OCI-LY7 (cell line): ENCODE data around the gene TMEM212. TPM values are rescaled to one million over a fixed set of nuclear protein-coding genes. Genes with fewer than 3 reads are reported as not detected.

Experiments used
- BruUV-seq: library from RNA; stranded (reverse); fragments of 400-500 nt; replicated peaks from 2 replicates; lab custom pipeline; 2021; lab: Mats Ljungman, UMichigan
- CTCF ChIA-PET: fragments of 300-600 bp; sonication (Branson Sonifier 250); formaldehyde crosslinking; loops from one replicate; lab custom pipeline; 2022; ENCODE audit warnings: antibody characterized with exemption; ENCODE audit not compliant: unreplicated experiment; lab: Charles Lee
- POLR2A ChIA-PET: fragments of 300-600 bp; sonication (Branson Sonifier 250); formaldehyde crosslinking; loops from one replicate; lab custom pipeline; 2022; ENCODE audit warnings: antibody characterized with exemption; lab: Charles Lee
- DNase-seq: peaks from one replicate; pipeline ENCODE4 v3.0.0-alpha.2; 2015; ENCODE audit warnings: low spot score
- H2AFZ ChIP-seq: fragments of 200-600 bp; sonication (generic), shearing (Covaris generic); 2 replicates; pipeline ENCODE4 v1.6.1; 2014; ENCODE audit warnings: mild to moderate bottlenecking, antibody characterized with exemption, low read length, moderate library complexity
- H3K27ac ChIP-seq: fragments of 200-600 bp; sonication (generic); 2 replicates; pipeline ENCODE4 v1.5.1; 2014; ENCODE audit warnings: mixed run types, low read depth, mild to moderate bottlenecking, moderate library complexity, low read length, inconsistent platforms; ENCODE audit not compliant: poor library complexity, severe bottlenecking
- H3K36me3 ChIP-seq: fragments of 200-600 bp; sonication (generic); 2 replicates; pipeline ENCODE4 v1.6.1; 2014; ENCODE audit warnings: mild to moderate bottlenecking, antibody characterized with exemption, low read length, moderate library complexity, mixed read lengths; ENCODE audit not compliant: insufficient read depth
- H3K4me1 ChIP-seq: fragments of 200-600 bp; sonication (generic); 2 replicates; pipeline ENCODE4 v1.5.1; 2014; ENCODE audit warnings: mild to moderate bottlenecking, low read length; ENCODE audit not compliant: insufficient read depth, poor library complexity, severe bottlenecking
- H3K4me2 ChIP-seq: fragments of 200-600 bp; sonication (generic); 2 replicates; pipeline ENCODE4 v1.6.1; 2014; ENCODE audit warnings: mild to moderate bottlenecking, low read length
- H3K4me3 ChIP-seq: fragments of 200-600 bp; sonication (generic); 2 replicates; pipeline ENCODE4 v1.5.1; 2014; ENCODE audit warnings: mild to moderate bottlenecking, low read depth, low read length; ENCODE audit not compliant: poor library complexity, severe bottlenecking
- H3K79me2 ChIP-seq: fragments of 200-600 bp; sonication (generic); 2 replicates; pipeline ENCODE4 v1.6.1; 2016; ENCODE audit warnings: low read depth, mild to moderate bottlenecking, low read length, moderate library complexity, mixed read lengths; ENCODE audit not compliant: insufficient read depth
- H3K9me2 ChIP-seq: fragments of 200-600 bp; sonication (generic); 2 replicates; pipeline ENCODE4 v1.6.1; 2016; ENCODE audit warnings: mild to moderate bottlenecking, low read length, mixed read lengths; ENCODE audit not compliant: insufficient read depth
- H3K9me3 ChIP-seq: fragments of 200-600 bp; sonication (generic); 2 replicates; pipeline ENCODE4 v1.6.1; 2014; ENCODE audit warnings: mild to moderate bottlenecking, mixed run types, low read length, mixed read lengths
- H4K20me1 ChIP-seq: fragments of 200-600 bp; sonication (generic); 2 replicates; pipeline ENCODE4 v1.6.1; 2014; ENCODE audit warnings: mild to moderate bottlenecking, antibody characterized with exemption, low read length, moderate library complexity, mixed read lengths; ENCODE audit not compliant: insufficient read depth
- EZH2phosphoT487 ChIP-seq: fragments of 200-600 bp; sonication (generic); IDR thresholded peaks from 2 replicates; pipeline ENCODE4 v1.6.1; 2018; ENCODE audit warnings: low read depth, borderline replicate concordance, mild to moderate bottlenecking, mixed run types, antibody characterized with exemption, low read length, moderate library complexity, mixed read lengths
- intact Hi-C: fragments of 100-400 bp; cut with micrococcal nuclease; formaldehyde crosslinking; loops from one replicate; pipeline ENCODE4 v1.10.0; 2022; ENCODE audit not compliant: unreplicated experiment
- total RNA-seq, 2 experiments: library from RNA; depleted of rRNA in 1 of 2; stranded (reverse); fragments of >200 nt in 1 of 2; shearing (Covaris generic) in 1 of 2; gene quantifications; 2 replicates each; pipeline ENCODE4 v1.2.3, GENCODE V29; 2014 to 2022
- TF ChIP-seq, protein P1 (sequence below): fragments of 200-600 bp; sonication (generic); conservative IDR thresholded peaks from 2 replicates; pipeline ENCODE4 v1.5.1; 2014; ENCODE audit warnings: mild to moderate bottlenecking, antibody characterized with exemption, low read length, moderate library complexity, mixed read lengths

TMEM212 gene
- total RNA-seq, 2 experiments from 2014 or later: not detected

DNA sequence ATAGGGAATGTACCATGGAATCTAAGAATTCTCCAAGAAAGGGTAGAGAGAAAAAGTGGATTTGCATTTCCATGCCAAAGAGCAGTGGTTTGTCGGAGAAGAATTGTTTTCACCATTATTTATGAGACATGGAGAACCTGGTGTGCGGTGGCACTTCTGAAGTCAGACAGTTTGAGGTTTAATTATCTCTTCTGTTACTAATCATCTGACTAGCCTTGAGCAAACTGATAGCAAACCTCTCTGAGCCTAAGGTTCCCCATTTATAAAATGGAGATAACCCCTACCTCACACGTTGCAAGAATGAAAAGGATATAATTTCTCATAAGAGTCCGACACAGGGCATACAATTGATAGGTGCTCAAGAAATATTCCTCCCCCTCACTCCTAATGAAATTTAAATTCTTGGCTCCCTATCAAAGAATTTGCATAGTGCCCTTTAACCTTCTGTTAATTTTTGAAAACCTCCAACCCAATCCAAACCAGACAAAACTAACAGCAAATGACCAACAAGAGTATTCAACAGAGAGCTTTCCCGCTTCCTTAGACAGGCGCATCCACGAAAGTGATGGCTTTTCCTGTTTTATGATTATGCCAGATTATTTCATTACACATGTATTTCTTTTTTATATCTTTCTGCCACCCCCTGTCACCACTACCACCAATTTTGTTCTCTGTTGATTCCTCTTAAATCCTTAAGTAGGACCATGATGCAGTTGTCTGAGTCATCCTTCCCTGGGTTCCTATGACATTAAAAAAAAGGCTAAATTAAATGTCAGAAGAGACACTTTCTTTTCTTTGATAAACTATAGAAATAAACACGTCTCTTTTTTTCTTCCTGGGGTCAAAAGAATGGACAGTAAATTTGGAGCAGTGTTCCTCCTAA, 28.5 kb downstream of the TMEM212 start:
- no peak for TF ChIP-seq EZH2phosphoT487
- TF ChIP-seq, protein P1, sequence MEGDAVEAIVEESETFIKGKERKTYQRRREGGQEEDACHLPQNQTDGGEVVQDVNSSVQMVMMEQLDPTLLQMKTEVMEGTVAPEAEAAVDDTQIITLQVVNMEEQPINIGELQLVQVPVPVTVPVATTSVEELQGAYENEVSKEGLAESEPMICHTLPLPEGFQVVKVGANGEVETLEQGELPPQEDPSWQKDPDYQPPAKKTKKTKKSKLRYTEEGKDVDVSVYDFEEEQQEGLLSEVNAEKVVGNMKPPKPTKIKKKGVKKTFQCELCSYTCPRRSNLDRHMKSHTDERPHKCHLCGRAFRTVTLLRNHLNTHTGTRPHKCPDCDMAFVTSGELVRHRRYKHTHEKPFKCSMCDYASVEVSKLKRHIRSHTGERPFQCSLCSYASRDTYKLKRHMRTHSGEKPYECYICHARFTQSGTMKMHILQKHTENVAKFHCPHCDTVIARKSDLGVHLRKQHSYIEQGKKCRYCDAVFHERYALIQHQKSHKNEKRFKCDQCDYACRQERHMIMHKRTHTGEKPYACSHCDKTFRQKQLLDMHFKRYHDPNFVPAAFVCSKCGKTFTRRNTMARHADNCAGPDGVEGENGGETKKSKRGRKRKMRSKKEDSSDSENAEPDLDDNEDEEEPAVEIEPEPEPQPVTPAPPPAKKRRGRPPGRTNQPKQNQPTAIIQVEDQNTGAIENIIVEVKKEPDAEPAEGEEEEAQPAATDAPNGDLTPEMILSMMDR: no peak
- CTCF ChIA-PET: no interaction called here

DNA sequence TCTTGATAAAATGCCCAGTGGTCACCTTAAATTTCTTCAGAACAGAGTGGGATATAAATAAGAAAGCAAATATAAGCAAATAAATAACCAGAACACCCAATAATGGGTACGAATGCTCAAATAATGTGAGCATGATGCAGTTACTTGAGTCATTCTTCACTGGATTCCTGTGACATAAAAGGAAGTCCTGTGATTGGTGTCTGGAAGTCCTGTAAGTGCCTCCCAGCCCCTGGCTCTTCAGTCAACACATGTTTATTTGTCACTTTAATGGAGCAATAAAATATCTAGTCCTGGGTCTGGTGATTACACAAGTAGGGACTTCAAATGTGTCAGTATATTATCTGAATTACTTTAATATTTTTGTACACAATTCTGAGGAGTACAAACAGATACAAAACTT, 30.4 kb downstream of the TMEM212 start:
- CTCF ChIA-PET: no interaction called here
- Histone ChIP-seq H3K4me1 (no peaks in the 10 kb centered on the region), H2AFZ (no peak overlapping the region), H3K9me2 (no peaks in the 10 kb centered on the region), H3K4me3 (no peak overlapping the region), H3K9me3 (no peaks in the 10 kb centered on the region), H4K20me1 (no peaks in the 10 kb centered on the region), H3K36me3 (no peaks in the 10 kb centered on the region), H3K79me2 (no peaks in the 10 kb centered on the region), H3K4me2 (no peak overlapping the region), H3K27ac (no peak overlapping the region)
- no peak for TF ChIP-seq EZH2phosphoT487
- TF ChIP-seq, protein P1: no peak
- POLR2A ChIA-PET: interaction anchor here (0.5 to 0.6 kb wide), 2 partner anchors 172 to 1669 kb away, joined by 3 read pairs; no protein-coding TSS in a partner anchor
- no peak for DNase-seq
- BruUV-seq: no TSS peak
- intact Hi-C loops: no loop called here

More for the DNA sequence above, 28.5 kb downstream of the TMEM212 start:
- no TSS peak for BruUV-seq
- Histone ChIP-seq H3K9me3 (no peaks in the 10 kb centered on the region), H4K20me1 (no peaks in the 10 kb centered on the region), H3K27ac (no peak overlapping the region), H3K4me2 (no peak overlapping the region), H3K9me2 (no peaks in the 10 kb centered on the region), H2AFZ (no peak overlapping the region), H3K4me3 (no peak overlapping the region), H3K4me1 (no peaks in the 10 kb centered on the region), H3K79me2 (no peaks in the 10 kb centered on the region), H3K36me3 (no peaks in the 10 kb centered on the region)
- intact Hi-C loops: no loop called here
- DNase-seq: no peak
- POLR2A ChIA-PET: no interaction called here

DNA sequence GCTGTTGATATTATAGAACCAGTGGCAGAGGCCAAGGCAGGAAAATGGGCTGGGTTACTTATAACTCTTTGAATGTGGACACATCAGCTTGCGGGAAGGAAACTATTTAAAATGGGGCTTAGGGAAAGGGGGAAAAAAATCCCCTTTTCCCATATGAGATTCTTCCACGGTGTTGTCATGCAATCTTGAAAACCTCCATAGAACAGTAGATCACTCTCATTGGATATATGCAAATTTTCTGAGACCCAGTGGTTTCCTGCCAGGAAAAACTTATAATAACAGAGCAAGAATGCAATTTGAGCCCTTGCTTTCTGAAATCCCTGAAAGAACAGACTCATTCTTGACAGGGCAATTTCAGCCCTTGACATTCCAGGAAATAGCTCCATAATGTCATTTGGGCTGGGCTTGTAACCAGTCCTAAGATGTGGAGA, 31.1 kb downstream of the TMEM212 start:
- H3K9me3 ChIP-seq: no peaks in the 10 kb centered on the region
- intact Hi-C loops: no loop called here
- TF ChIP-seq, protein P1: no peak
- TF ChIP-seq EZH2phosphoT487: no peak
- POLR2A ChIA-PET: no interaction called here
- H2AFZ ChIP-seq: no peak overlapping the region
- no peak overlapping the region for H3K4me2 ChIP-seq
- no peak overlapping the region for H3K4me3 ChIP-seq
- no peak overlapping the region for H3K27ac ChIP-seq
- no peak for DNase-seq
- H4K20me1 ChIP-seq: no peaks in the 10 kb centered on the region
- no peaks in the 10 kb centered on the region for H3K79me2 ChIP-seq
- no peaks in the 10 kb centered on the region for H3K9me2 ChIP-seq
- BruUV-seq: no TSS peak
- H3K4me1 ChIP-seq: no peaks in the 10 kb centered on the region
- CTCF ChIA-PET: no interaction called here
- no peaks in the 10 kb centered on the region for H3K36me3 ChIP-seq
